Right renal cortex interstitium (tissue), 3 donors: ENCODE results near the gene KRT23. TPM values are rescaled to one million over a fixed set of nuclear protein-coding genes. Genes with fewer than 3 reads are reported as not detected.
"Not testable (repeated sequence)": the region's sequence is repeated elsewhere in the genome, so short reads cannot be mapped to it uniquely, and the experiment has no call there.

Source experiments
- DNase-seq, 3 donors: peaks; one replicate each; pipeline ENCODE4 v3.0.0-alpha.2; 2013; ENCODE audit warnings: low read depth in 3 of 3, low spot score in 2 of 3
- polyA plus RNA-seq, 3 donors: library from polyadenylated mRNA; unstranded; fragments of 120-200 nt; gene quantifications; one replicate each; pipeline ENCODE4 v1.2.1, GENCODE V29; 2013; ENCODE audit not compliant: insufficient read length in 3 of 3

The KRT23 gene
- polyA plus RNA-seq, 3 donors, result 0.45 to 2.2 (median 2.0) TPM

DNA sequence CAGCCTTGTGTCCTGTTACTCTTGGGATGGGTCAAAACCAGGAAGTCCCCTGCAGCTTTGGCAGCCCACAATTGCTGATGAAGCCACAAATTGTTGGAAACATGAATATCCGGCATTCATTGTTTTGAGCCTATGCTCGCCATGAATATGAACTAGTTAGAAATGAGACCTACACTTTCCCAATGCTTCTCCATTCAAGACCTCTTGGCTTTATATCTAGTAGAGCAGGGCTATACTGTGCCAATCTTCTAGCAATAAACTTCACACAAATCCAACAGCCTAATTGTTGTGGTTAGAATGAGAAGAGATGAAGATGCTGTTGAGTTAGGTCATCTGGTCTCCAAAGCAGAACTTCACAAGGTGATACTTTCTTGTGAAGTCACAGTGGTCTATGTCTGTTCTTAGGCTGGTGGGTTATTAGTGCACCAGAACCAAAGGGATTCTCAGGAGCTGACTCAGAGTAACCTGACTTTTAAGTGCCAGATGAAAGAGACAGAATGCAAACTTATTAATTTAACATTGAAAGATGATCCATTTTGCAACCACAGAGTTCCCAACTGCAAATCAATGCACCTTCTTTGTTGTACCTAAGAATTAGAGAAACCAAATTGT is 13.7 kb upstream of the KRT23 start:
- DNase-seq, result no peak

GRCh38 chr17:40950176-40950575 is 12.7 kb upstream of the KRT23 start:
- DNase-seq, result no peak

GRCh38 chr17:40949418-40949817 is 12.0 kb upstream of the KRT23 start:
- DNase-seq, result peak in 1 of 3 donors; percentile 29

- DNase-seq, result no peak
Observed at GRCh38 chr17:40947929-40948328, 10.5 kb upstream of the KRT23 start.

- no peak for DNase-seq
Observed at GRCh38 chr17:40945414-40945813, 8.0 kb upstream of the KRT23 start.

GRCh38 chr17:40944531-40944930 is 7.1 kb upstream of the KRT23 start:
- no peak for DNase-seq

DNA sequence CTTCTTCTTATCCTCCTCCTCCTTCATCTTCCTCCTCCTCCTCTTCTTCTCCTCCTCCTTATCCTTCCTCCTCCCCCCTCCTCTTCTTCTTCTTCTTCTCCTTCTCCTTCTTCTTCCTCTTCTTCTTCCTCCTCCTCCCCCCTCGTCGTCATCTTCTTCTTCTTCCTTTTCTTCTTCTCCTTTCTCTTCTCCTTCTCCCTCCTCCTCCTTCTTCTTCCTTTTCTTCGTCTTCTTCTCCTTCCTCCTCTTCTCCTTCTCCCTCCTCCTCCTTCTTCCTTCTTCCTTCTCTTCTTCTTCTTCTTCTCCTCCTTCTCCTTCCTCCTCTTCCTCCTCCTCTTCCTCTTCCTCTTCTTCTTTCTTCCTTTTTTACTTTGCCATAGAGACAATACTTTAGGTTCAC is 5.1 kb upstream of the KRT23 start:
- DNase-seq, result no peak

DNA sequence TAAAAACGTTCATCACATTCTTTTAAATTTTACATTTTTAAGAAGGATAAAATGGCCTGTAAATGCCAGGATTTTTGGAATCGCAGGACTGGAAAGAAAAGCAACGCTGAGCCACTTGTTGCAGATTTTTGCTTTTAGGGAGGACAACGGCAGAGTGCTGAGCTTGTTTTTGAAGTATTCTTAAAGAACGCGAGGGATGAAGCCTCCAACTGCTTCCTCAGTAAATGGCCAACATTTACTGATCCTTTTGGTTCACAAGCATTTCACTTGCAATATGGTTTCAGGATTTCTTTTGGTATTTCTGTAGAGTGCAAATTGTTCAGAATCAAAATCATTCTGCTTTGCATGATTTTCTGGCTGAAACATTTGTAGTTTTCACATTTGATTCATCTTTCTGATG is 2.8 kb upstream of the KRT23 start:
- no peak for DNase-seq

DNA sequence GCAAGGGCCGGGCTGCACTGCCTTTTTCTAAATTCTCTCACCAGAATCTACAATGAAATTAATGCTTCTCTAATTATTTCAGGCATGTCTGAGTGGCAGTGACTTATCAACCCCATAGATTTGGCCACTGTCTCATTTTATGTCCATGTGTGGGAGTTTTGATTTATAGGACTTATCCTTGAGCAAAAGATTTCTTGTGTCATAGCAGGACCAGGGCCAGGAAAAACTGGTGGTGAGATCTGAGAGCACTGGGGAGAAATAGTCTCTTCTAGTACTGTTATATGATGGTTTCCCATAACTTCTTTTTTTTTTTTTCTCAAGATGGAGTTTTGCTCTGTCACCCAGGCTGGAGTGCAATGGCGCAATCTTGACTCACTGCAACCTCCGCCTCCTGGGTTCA is 1.5 kb upstream of the KRT23 start:
- DNase-seq, result no peak

- DNase-seq, result no peak
Observed at GRCh38 chr17:40936976-40937375, 470 bp downstream of the KRT23 start.

GRCh38 chr17:40936437-40936971 is 942 bp downstream of the KRT23 start:
- DNase-seq, result no peak

DNA sequence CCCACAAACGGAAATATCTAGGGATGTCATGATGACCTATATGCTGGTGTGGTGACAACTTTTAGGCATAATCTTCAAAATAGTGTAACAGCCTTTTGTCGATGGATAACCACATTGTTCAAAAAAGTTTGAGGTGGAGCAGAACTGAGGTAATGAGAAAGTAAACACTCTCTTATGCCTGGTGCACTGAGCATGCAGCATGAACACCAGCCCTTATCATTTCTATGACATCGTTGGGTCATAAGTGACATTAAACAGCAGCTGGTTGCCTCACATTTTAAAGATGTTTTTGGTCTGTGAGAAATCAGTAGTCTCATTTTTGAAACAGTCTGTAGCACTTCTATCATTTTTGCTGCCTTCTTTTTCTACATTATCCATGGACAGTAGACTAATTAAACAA is 1.8 kb downstream of the KRT23 start:
- no peak for DNase-seq

DNA sequence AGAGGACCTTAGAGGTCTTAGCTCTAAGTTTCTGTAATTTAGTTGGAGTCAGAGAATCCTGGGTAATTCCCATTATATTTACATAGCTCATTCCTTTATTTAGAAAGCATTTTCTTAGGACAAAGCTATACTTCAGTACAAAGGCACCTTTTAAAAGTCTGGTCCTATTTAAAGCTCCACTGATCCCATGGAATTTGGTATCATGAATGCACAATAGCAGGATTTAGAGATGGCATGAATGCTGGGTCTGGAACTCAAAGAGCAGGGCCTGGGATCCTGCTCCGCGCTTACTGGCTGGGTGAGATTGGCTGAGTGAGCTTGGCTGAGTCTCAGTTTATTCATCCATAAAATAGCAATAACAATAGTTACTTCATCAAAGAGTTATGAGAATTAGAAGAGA is 4.8 kb downstream of the KRT23 start:
- DNase-seq, result no peak

- DNase-seq, result no peak
Observed at GRCh38 chr17:40931311-40931710, 6.1 kb downstream of the KRT23 start.

GRCh38 chr17:40926341-40926740 is 11.1 kb downstream of the KRT23 start:
- no peak for DNase-seq

DNA sequence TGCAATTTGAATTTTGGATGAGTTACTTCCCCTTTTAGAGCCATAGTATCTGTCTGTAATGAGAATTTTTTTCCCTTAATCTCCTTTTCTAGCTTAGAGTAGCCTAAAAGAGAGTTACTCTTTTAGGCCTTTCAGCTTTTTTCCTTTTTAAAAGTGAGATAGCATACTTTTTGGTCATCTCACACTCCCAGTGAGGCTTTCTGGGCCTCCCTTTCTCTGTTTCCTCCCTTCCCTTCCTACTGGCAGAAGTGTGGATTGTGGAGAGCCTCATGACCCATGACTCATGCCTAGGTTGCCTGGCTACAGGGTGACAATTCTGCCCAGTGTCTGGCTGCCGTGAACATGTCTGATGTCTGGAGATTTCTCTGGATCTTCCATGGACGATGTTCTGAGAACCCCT is 15.2 kb downstream of the KRT23 start:
- DNase-seq, result no peak

DNA sequence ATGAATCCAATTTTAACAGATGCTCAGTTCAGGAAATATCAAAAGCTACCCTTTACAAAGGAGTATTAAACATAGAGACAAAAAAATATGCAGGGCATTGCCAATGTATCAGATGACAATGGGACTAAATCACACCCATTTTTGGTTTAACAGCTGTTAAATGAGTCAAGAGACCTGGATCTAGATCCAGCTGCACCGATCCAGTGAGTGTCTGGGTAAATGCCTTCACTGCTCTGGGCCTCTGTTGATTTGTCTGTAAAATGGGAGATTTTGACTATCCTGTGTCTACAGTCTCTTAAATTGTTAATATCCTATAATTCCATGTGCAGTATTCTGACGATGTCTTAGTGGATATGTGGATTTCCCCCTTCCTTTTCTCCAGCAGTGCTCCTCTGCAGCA is 16.4 kb downstream of the KRT23 start:
- DNase-seq, result no peak

- not testable (repeated sequence) for DNase-seq
Observed at GRCh38 chr17:40917116-40917515, 20.3 kb downstream of the KRT23 start.

- DNase-seq, result no peak
Observed at GRCh38 chr17:40916366-40916765, 21.1 kb downstream of the KRT23 start.

DNA sequence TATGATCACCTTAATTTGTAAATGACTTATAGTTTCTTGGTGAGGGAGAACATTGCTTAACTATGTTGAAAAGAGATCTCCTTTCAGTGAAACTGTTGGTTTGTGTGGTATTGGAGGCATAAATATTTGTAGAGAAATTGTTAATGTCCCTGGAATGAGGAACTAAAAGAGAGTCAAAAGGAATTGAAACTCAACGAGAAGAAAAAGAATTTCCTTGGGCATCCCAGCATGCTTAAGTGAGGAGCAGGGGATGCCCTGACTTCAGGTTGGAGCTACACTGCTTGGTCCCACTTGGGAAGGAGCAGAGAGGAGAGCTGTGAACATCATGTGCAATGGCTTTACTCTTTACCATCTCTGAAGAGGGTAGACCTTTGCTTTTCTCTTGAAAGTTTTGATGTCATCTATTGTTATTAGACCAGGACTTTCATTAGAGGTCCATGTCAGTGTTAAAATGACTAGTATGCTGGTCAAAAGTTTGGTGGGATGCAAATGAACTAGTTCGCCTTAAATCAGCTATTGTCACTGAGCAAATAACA is 21.7 kb downstream of the KRT23 start:
- DNase-seq, result no peak

GRCh38 chr17:40915199-40915661 is 22.2 kb downstream of the KRT23 start:
- no peak for DNase-seq

DNA sequence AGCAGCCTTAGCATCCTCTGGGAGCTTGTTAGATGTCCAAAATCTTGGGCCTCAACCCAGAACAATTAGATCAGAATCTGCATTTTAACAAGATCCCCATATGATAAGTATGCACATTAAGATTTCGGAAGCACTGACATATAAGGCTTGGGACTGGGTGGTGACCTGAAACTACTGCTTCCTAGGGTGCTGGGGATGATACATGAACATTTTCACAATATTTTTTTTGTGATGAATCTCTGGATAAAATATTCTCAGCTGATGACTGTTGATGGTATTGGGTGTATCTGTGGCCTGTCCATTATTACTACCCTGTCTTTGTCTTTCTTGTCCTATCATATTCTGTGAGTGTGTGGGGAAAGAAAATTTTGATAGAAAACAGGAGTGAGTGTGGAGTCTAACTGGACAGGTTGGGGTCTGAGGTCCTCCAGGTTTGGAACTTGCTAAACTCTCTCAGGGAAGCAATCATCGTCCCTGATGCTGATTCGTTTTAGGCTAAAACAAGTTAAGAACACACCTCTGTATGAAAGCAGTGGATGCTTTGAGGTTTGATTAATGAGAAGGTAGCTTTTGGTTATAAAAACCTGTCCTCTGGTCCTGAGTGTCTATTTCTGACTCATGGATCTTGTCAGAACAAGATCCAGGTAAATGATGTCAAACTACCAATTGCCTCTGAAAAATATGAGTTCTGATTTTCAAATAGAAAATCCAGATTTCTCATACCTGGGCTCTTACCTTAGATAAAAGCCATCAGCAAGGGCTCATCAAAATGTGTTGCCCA is 23.2 kb downstream of the KRT23 start:
- DNase-seq, result no peak
